Colonic mucosa (tissue), 4 donors: ENCODE measurements around the gene MEIS1. TPM values are rescaled to one million over a fixed set of nuclear protein-coding genes. Genes with fewer than 3 reads are reported as not detected.

Experiments
- DNase-seq: peaks from one replicate; pipeline ENCODE4 v3.0.0-alpha.2; 2020
- H3K27ac ChIP-seq: fragments of 200-600 bp; one replicate; pipeline ENCODE4 v1.8.0; 2021
- H3K27me3 ChIP-seq: fragments of 200-600 bp; one replicate; pipeline ENCODE4 v1.8.0; 2021
- H3K36me3 ChIP-seq: fragments of 200-600 bp; one replicate; pipeline ENCODE4 v1.8.0; 2021
- H3K4me1 ChIP-seq: fragments of 200-600 bp; one replicate; pipeline ENCODE4 v1.8.0; 2021; ENCODE audit warnings: mild to moderate bottlenecking
- H3K4me3 ChIP-seq: fragments of 200-600 bp; one replicate; pipeline ENCODE4 v1.8.0; 2021
- H3K9ac ChIP-seq, 2 donors: one replicate each; pipeline ENCODE4 v1.7.0; 2013; ENCODE audit warnings: control low read depth in 2 of 2, low read depth in 2 of 2, low read length in 2 of 2
- H3K9me3 ChIP-seq: fragments of 200-600 bp; one replicate; pipeline ENCODE4 v1.8.0; 2021
- CTCF ChIP-seq: fragments of 200-600 bp; IDR thresholded peaks from one replicate; pipeline ENCODE4 v1.8.0; 2022; ENCODE audit warnings: antibody characterized with exemption, mild to moderate bottlenecking
- intact Hi-C: fragments of 100-400 bp; cut with DNase I; formaldehyde crosslinking; loops from one replicate; pipeline ENCODE4 v1.14.1; 2022
- total RNA-seq, 2 donors: library from RNA; stranded (reverse); fragmentation: NEBNext Ultra II Directional in 1 of 2; extraction: Animal tissue kit (Norgen Biotek cat#: 25700) in 1 of 2; gene quantifications; one replicate each; pipeline ENCODE4 v1.2.1, GENCODE V29; 2021
- donor health status: healthy.
- donor health status: DM: no; HTN: no; CAD: no.
- donor health status: DM: no; HTN: no; CAD: no.

The MEIS1 gene
- total RNA-seq, 2 donors from 2014 or later = 8.9 to 23.1 TPM

GRCh38 chr2:66467718-66468117, 32.8 kb downstream of the MEIS1 start:
- Histone ChIP-seq H3K36me3 (no peaks in the 10 kb centered on the region), H3K9ac (no peak overlapping the region), H3K9me3 (no peaks in the 10 kb centered on the region), H3K4me1 (no peaks in the 10 kb centered on the region), H3K27ac (no peak overlapping the region), H3K27me3 (no peaks in the 10 kb centered on the region), H3K4me3 (no peak overlapping the region)
- no peak for TF ChIP-seq CTCF
- intact Hi-C loops = no loop called here
- DNase-seq = no peak

- no peaks in the 10 kb centered on the region for H3K9me3 ChIP-seq
- no peaks in the 10 kb centered on the region for H3K36me3 ChIP-seq
- no peaks in the 10 kb centered on the region for H3K4me1 ChIP-seq
- DNase-seq = no peak
- intact Hi-C loops = no loop called here
- no peaks in the 10 kb centered on the region for H3K27me3 ChIP-seq
- no peak overlapping the region for H3K27ac ChIP-seq
- no peak for TF ChIP-seq CTCF
- H3K4me3 ChIP-seq = no peak overlapping the region
- H3K9ac ChIP-seq = no peak overlapping the region
Observed at GRCh38 chr2:66469214-66469902, 34.4 kb downstream of the MEIS1 start.

GRCh38 chr2:66470199-66470598, 35.3 kb downstream of the MEIS1 start:
- Histone ChIP-seq H3K27ac (no peak overlapping the region), H3K4me3 (no peak overlapping the region), H3K9me3 (no peaks in the 10 kb centered on the region), H3K27me3 (no peaks in the 10 kb centered on the region), H3K9ac (no peak overlapping the region), H3K36me3 (no peaks in the 10 kb centered on the region), H3K4me1 (no peaks in the 10 kb centered on the region)
- intact Hi-C loops = no loop called here
- DNase-seq = no peak
- no peak for TF ChIP-seq CTCF

GRCh38 chr2:66472225-66472843, 37.4 kb downstream of the MEIS1 start:
- intact Hi-C loops = no loop called here
- Histone ChIP-seq H3K27me3 (no peaks in the 10 kb centered on the region), H3K4me1 (no peaks in the 10 kb centered on the region), H3K4me3 (no peak overlapping the region), H3K9me3 (no peaks in the 10 kb centered on the region), H3K9ac (no peak overlapping the region), H3K36me3 (no peaks in the 10 kb centered on the region), H3K27ac (no peak overlapping the region)
- TF ChIP-seq CTCF = no peak
- no peak for DNase-seq

GRCh38 chr2:66477135-66477842, 42.4 kb downstream of the MEIS1 start:
- H3K4me1 ChIP-seq = no peaks in the 10 kb centered on the region
- H3K9ac ChIP-seq = no peak overlapping the region
- no peak for DNase-seq
- H3K9me3 ChIP-seq = no peaks in the 10 kb centered on the region
- H3K4me3 ChIP-seq = no peak overlapping the region
- intact Hi-C loops = no loop called here
- no peaks in the 10 kb centered on the region for H3K36me3 ChIP-seq
- H3K27ac ChIP-seq = no peak overlapping the region
- no peak for TF ChIP-seq CTCF
- H3K27me3 ChIP-seq = no peaks in the 10 kb centered on the region
